ENCODE results near the gene MBNL1. TPM values are rescaled to one million over a fixed set of nuclear protein-coding genes. Genes with fewer than 3 reads are reported as not detected.

The MBNL1 gene
- total RNA-seq, 1 experiment from 2014 or later, result 139 TPM

DNA sequence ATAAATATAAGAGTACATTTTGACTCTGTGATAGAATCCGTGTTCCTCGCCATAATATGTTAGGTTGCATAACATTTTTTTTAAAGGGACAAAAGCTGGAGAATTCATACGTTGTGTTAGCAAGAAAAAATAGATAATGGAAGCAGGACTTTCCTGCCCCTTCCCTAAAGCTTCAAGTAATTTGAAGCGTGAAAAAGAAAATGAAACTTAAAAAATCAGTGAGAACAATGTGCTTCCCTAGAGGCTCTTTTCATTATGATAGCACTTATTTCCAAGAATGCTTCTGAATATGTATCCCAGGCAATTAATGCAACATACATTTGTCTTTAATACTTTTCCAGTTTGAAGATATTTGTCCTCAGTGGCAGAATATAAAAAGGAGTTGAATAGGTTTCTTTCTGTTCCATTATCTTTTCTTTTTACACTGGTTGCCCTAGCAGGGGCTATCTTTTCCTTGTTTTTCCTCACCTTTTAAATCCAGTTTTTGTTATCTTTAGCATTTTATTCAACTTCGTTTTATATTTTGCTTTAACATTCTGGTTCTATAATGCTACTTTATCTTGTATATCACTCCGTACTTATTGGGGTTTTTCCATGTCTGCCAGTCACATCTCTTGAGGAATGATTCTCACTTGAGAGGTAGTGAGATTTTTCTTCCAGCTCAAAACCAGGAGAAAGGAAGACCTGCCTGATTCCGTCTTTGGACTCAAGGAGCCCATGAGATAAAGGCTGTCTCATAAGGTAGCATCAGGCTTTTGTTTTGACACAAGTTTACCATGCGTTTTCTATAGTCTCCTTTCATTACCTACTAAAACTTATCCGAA, 113.8 kb downstream of the MBNL1 start:
- ChIA-PET CTCF (interaction anchor here (0.6 kb wide), 2 partner anchors 84 to 111 kb away, joined by 3 read pairs; no protein-coding TSS in a partner anchor), POLR2A (interaction anchor here (0.6 to 3.3 kb wide), 14 partner anchors 10 to 1146 kb away, joined by 3 to 20 read pairs (median 3); partner anchors contain the start of gene MBNL1)
- peaks cover 34% of the 10 kb centered on the region for H3K4me1 Mint-ChIP-seq (ENCODE audit: insufficient read depth, unreplicated experiment)
- no peaks in the 10 kb centered on the region for H3K9me3 Mint-ChIP-seq (ENCODE audit: unreplicated experiment)
- H3K4me3 Mint-ChIP-seq (ENCODE audit: unreplicated experiment), result peak overlapping the region; percentile 73
- peak overlapping the region; percentile 76 for H3K27ac Mint-ChIP-seq (ENCODE audit: low read depth, unreplicated experiment)
- no TSS peak for BruUV-seq (replicated peaks)
- intact Hi-C loops (cut with micrococcal nuclease), result no loop called here
- H3K27me3 Mint-ChIP-seq (ENCODE audit: insufficient read depth, unreplicated experiment), result no peaks in the 10 kb centered on the region
- TF ChIP-seq, protein P1, sequence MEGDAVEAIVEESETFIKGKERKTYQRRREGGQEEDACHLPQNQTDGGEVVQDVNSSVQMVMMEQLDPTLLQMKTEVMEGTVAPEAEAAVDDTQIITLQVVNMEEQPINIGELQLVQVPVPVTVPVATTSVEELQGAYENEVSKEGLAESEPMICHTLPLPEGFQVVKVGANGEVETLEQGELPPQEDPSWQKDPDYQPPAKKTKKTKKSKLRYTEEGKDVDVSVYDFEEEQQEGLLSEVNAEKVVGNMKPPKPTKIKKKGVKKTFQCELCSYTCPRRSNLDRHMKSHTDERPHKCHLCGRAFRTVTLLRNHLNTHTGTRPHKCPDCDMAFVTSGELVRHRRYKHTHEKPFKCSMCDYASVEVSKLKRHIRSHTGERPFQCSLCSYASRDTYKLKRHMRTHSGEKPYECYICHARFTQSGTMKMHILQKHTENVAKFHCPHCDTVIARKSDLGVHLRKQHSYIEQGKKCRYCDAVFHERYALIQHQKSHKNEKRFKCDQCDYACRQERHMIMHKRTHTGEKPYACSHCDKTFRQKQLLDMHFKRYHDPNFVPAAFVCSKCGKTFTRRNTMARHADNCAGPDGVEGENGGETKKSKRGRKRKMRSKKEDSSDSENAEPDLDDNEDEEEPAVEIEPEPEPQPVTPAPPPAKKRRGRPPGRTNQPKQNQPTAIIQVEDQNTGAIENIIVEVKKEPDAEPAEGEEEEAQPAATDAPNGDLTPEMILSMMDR (IDR thresholded peaks at IDR 0.05; ENCODE audit: unreplicated experiment), result no peak
- DNase-seq (ENCODE audit: unreplicated experiment), result peak; percentile 31
- H3K36me3 Mint-ChIP-seq (ENCODE audit: insufficient read depth, unreplicated experiment), result peaks cover 6% of the 10 kb centered on the region

DNA sequence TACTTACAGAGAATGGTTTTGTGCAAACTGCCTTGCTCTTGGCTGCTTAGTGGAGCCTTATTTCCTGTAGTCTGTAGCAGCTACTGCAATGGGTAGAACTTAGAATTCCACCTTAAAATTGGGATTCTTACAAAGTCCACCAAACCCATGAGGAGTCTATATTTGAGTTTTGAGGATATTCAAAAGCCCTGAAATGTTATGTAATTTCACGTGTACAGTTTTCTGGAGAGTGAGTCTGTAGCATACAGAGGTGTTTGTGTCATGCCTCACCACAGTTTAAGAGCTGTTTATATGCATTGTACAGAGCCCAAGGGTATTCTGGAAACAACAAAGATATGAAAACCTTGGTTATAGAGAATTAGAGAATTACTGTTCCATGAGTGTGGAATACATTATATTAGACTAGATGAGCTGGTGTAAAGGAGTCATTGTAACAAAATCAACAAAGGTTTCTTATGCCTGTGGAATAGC, 114.4 kb downstream of the MBNL1 start:
- Mint-ChIP-seq H3K4me3 (ENCODE audit: unreplicated experiment) (peak overlapping the region; percentile 73), H3K36me3 (ENCODE audit: insufficient read depth, unreplicated experiment) (peaks cover 6% of the 10 kb centered on the region), H3K9me3 (ENCODE audit: unreplicated experiment) (no peaks in the 10 kb centered on the region), H3K27me3 (ENCODE audit: insufficient read depth, unreplicated experiment) (no peaks in the 10 kb centered on the region), H3K27ac (ENCODE audit: low read depth, unreplicated experiment) (peak overlapping the region; percentile 76), H3K4me1 (ENCODE audit: insufficient read depth, unreplicated experiment) (peaks cover 36% of the 10 kb centered on the region)
- intact Hi-C loops (cut with micrococcal nuclease), result no loop called here
- POLR2A ChIA-PET, result interaction anchor here (0.7 to 3.3 kb wide), 9 partner anchors 10 to 230 kb away, joined by 3 to 20 read pairs (median 3); partner anchors contain the start of gene MBNL1
- CTCF ChIA-PET, result no interaction called here
- TF ChIP-seq, protein P1 (IDR thresholded peaks at IDR 0.05; ENCODE audit: unreplicated experiment), result no peak
- DNase-seq (ENCODE audit: unreplicated experiment), result no peak
- BruUV-seq (replicated peaks), result no TSS peak

DNA sequence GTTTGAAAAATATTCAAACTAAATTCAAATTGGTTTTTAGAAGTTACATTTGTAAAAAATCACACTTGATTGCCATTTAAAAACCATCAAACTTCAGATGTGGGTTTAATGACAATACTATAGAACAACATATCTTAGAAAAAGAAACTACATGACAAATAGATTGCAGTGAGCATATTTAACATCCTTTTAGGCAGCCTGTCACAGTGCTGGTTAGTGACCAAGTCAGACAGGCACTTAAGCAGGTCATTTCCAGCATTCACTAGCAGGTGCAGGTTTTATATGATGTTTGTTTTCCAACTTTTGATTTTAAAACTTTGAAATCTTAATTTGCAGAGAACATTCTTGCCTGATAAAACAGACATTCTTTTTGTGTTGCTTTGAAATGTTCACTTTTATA, 115.7 kb downstream of the MBNL1 start:
- Mint-ChIP-seq H3K4me3 (ENCODE audit: unreplicated experiment) (no peak overlapping the region), H3K36me3 (ENCODE audit: insufficient read depth, unreplicated experiment) (peaks cover 14% of the 10 kb centered on the region), H3K27ac (ENCODE audit: low read depth, unreplicated experiment) (no peak overlapping the region), H3K9me3 (ENCODE audit: unreplicated experiment) (no peaks in the 10 kb centered on the region), H3K27me3 (ENCODE audit: insufficient read depth, unreplicated experiment) (no peaks in the 10 kb centered on the region), H3K4me1 (ENCODE audit: insufficient read depth, unreplicated experiment) (peaks cover 43% of the 10 kb centered on the region)
- intact Hi-C loops (cut with micrococcal nuclease), result no loop called here
- ChIA-PET POLR2A (no interaction called here), CTCF (no interaction called here)
- no peak for DNase-seq (ENCODE audit: unreplicated experiment)
- BruUV-seq (replicated peaks), result no TSS peak
- TF ChIP-seq, protein P1 (IDR thresholded peaks at IDR 0.05; ENCODE audit: unreplicated experiment), result no peak

- H3K27me3 Mint-ChIP-seq (ENCODE audit: insufficient read depth, unreplicated experiment), result no peaks in the 10 kb centered on the region
- no peaks in the 10 kb centered on the region for H3K9me3 Mint-ChIP-seq (ENCODE audit: unreplicated experiment)
- no peak overlapping the region for H3K4me3 Mint-ChIP-seq (ENCODE audit: unreplicated experiment)
- DNase-seq (ENCODE audit: unreplicated experiment), result no peak
- peak overlapping the region; percentile 23 for H3K27ac Mint-ChIP-seq (ENCODE audit: low read depth, unreplicated experiment)
- no TSS peak for BruUV-seq (replicated peaks)
- H3K4me1 Mint-ChIP-seq (ENCODE audit: insufficient read depth, unreplicated experiment), result peaks cover 37% of the 10 kb centered on the region
- peaks cover 18% of the 10 kb centered on the region for H3K36me3 Mint-ChIP-seq (ENCODE audit: insufficient read depth, unreplicated experiment)
- CTCF ChIA-PET, result no interaction called here
- intact Hi-C loops (cut with micrococcal nuclease), result no loop called here
- POLR2A ChIA-PET, result interaction anchor here (0.7 kb wide), 2 partner anchors 9 to 1961 kb away, joined by 3 to 4 read pairs; no protein-coding TSS in a partner anchor
- TF ChIP-seq, protein P1 (IDR thresholded peaks at IDR 0.05; ENCODE audit: unreplicated experiment), result no peak
Measured at GRCh38 chr3:152385761-152386160, 117.0 kb downstream of the MBNL1 start.

All from MCF 10A (cell line).